ENCODE measurements around the gene ERBB2.

The ERBB2 gene

GRCh38 chr17:39661744-39662541 lies 37.9 kb upstream of the ERBB2 start:
- no peak overlapping the region for H3K4me3 ChIP-seq (ENCODE audit: low read length in 2 of 2)
- H2BK5ac ChIP-seq (ENCODE audit: low read length): peak overlapping the region; percentile 3
- peaks cover 11% of the 10 kb centered on the region for H3K79me1 ChIP-seq (ENCODE audit: low read depth, low read length)
- peak overlapping the region; percentile 17 for H3K18ac ChIP-seq (ENCODE audit: low read length)
- peak overlapping the region; percentile 35 for H3K23ac ChIP-seq (ENCODE audit: low read depth, low read length, poor library complexity)
- H2BK12ac ChIP-seq (ENCODE audit: low read length): no peak overlapping the region
- WGBS, 2 donors (ENCODE audit: extremely low coverage in 2 of 2, insufficient read length in 2 of 2, insufficient replicate concordance in 1 of 2): no CpG with 5 or more reads among the region's 8 CpGs
- peak overlapping the region; percentile 92 for H2AK5ac ChIP-seq (ENCODE audit: low read depth, low read length)
- H3K4ac ChIP-seq (ENCODE audit: low read length): no peak overlapping the region
- peaks cover 4 to 23% of the 10 kb centered on the region in 2 donors for H3K4me1 ChIP-seq (ENCODE audit: control insufficient read depth in 2 of 2, insufficient read depth in 1 of 2, low read depth in 1 of 2, low read length in 2 of 2)
- DNase-seq (ENCODE audit: low spot score): no peak
- H3K4me2 ChIP-seq (ENCODE audit: insufficient read depth, low read length, poor library complexity, severe bottlenecking): peak overlapping the region; percentile 18
- no peak overlapping the region for H4K91ac ChIP-seq (ENCODE audit: low read depth, low read length, poor library complexity)
- H2BK15ac ChIP-seq (ENCODE audit: low read length): no peak overlapping the region
- H4K8ac ChIP-seq (ENCODE audit: low read depth, low read length): no peak overlapping the region
- H3K27ac ChIP-seq (replicated peaks; ENCODE audit: low read length): no peak overlapping the region
- H2BK120ac ChIP-seq (ENCODE audit: low read depth, low read length): no peak overlapping the region
- no peak overlapping the region for H3K14ac ChIP-seq (ENCODE audit: low read length)
- H3K27me3 ChIP-seq (ENCODE audit: control insufficient read depth in 3 of 3, insufficient read depth in 3 of 3, low read depth in 1 of 3, low read length in 3 of 3): peaks cover 0 to 11% (median 0%) of the 10 kb centered on the region in 3 experiments
- H2AFZ ChIP-seq (ENCODE audit: low read length): no peak overlapping the region
- H3K9ac ChIP-seq (ENCODE audit: low read depth, low read length, poor library complexity): peak overlapping the region; percentile 9
- peaks cover 37 to 55% of the 10 kb centered on the region in 2 donors for H3K36me3 ChIP-seq (replicated peaks in 1 of 2; ENCODE audit: control insufficient read depth in 2 of 2, insufficient read depth in 2 of 2, low read length in 2 of 2)
- no peaks in the 10 kb centered on the region for H3K9me3 ChIP-seq (replicated peaks in 1 of 2; ENCODE audit: control insufficient read depth in 2 of 2, insufficient read depth in 1 of 2, low read depth in 1 of 2, low read length in 2 of 2)

DNA sequence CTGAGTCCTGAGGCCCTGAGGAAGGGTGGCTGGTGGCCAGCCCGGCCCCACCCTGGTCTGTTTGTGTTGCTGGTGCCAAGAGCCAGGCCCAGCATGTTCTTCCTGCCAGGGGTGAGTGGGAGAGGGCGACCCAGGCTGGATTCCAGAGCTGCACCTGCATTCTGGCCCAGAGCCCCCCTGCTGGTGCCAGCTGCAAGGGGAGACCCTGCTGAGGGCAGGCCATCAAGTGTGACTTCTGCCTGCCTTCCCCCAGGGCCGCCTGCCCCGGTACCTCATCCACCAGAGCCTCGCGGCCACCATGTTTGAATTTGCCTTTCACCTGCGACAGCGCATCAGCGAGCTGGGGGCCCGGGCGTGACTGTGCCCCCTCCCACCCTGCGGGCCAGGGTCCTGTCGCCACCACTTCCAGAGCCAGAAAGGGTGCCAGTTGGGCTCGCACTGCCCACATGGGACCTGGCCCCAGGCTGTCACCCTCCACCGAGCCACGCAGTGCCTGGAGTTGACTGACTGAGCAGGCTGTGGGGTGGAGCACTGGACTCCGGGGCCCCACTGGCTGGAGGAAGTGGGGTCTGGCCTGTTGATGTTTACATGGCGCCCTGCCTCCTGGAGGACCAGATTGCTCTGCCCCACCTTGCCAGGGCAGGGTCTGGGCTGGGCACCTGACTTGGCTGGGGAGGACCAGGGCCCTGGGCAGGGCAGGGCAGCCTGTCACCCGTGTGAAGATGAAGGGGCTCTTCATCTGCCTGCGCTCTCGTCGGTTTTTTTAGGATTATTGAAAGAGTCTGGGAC lies 37.1 kb upstream of the ERBB2 start:
- Histone ChIP-seq H2BK12ac (ENCODE audit: low read length) (peak overlapping the region; percentile 30), H3K18ac (ENCODE audit: low read length) (peak overlapping the region; percentile 92), H3K79me1 (ENCODE audit: low read depth, low read length) (peaks cover 13% of the 10 kb centered on the region), H3K36me3 (replicated peaks in 1 of 2; ENCODE audit: control insufficient read depth in 2 of 2, insufficient read depth in 2 of 2, low read length in 2 of 2) (peaks cover 34 to 52% of the 10 kb centered on the region in 2 donors), H3K23ac (ENCODE audit: low read depth, low read length, poor library complexity) (peak overlapping the region; percentile 43), H3K9me3 (replicated peaks in 1 of 2; ENCODE audit: control insufficient read depth in 2 of 2, insufficient read depth in 1 of 2, low read depth in 1 of 2, low read length in 2 of 2) (no peaks in the 10 kb centered on the region), H3K27me3 (ENCODE audit: control insufficient read depth in 3 of 3, insufficient read depth in 3 of 3, low read depth in 1 of 3, low read length in 3 of 3) (peaks cover 0 to 19% (median 0%) of the 10 kb centered on the region in 3 experiments), H3K4me2 (ENCODE audit: insufficient read depth, low read length, poor library complexity, severe bottlenecking) (peak overlapping the region; percentile 18), H2BK120ac (ENCODE audit: low read depth, low read length) (peak overlapping the region; percentile 47), H3K4me1 (ENCODE audit: control insufficient read depth in 2 of 2, insufficient read depth in 1 of 2, low read depth in 1 of 2, low read length in 2 of 2) (peaks cover 6 to 24% of the 10 kb centered on the region in 2 donors), H4K91ac (ENCODE audit: low read depth, low read length, poor library complexity) (no peak overlapping the region), H3K4ac (ENCODE audit: low read length) (no peak overlapping the region), H2AK5ac (ENCODE audit: low read depth, low read length) (peak overlapping the region; percentile 92), H2BK15ac (ENCODE audit: low read length) (no peak overlapping the region), H2BK5ac (ENCODE audit: low read length) (peak overlapping the region; percentile 90), H3K4me3 (ENCODE audit: low read length in 2 of 2) (no peak overlapping the region), H3K27ac (replicated peaks; ENCODE audit: low read length) (peak overlapping the region; percentile 54), H4K8ac (ENCODE audit: low read depth, low read length) (no peak overlapping the region), H3K14ac (ENCODE audit: low read length) (no peak overlapping the region), H2AFZ (ENCODE audit: low read length) (no peak overlapping the region), H3K9ac (ENCODE audit: low read depth, low read length, poor library complexity) (peak overlapping the region; percentile 63)
- DNase-seq (ENCODE audit: low spot score): no peak
- WGBS, 2 donors (ENCODE audit: extremely low coverage in 2 of 2, insufficient read length in 2 of 2, insufficient replicate concordance in 1 of 2): no CpG with 5 or more reads among the region's 22 CpGs

DNA sequence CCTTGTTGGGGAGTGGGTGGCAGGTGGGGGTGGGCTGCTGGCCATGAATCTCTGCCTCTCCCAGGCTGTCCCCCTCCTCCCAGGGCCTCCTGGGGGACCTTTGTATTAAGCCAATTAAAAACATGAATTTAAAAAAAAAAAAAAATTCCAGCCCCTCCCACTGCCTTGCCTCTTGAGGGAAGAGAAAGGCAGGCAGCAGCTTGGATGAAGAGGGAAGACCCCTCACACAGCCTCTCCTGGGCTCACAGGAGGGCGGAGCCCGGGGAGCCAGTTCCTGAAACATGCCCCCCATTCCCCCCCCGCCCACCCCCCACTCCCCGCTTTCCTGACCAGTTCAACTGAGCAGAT lies 36.5 kb upstream of the ERBB2 start:
- Histone ChIP-seq H3K9ac (ENCODE audit: low read depth, low read length, poor library complexity) (no peak overlapping the region), H3K27ac (replicated peaks; ENCODE audit: low read length) (no peak overlapping the region), H2BK12ac (ENCODE audit: low read length) (no peak overlapping the region), H3K4me3 (ENCODE audit: low read length in 2 of 2) (no peak overlapping the region), H2BK120ac (ENCODE audit: low read depth, low read length) (peak overlapping the region; percentile 47), H3K14ac (ENCODE audit: low read length) (no peak overlapping the region), H3K23ac (ENCODE audit: low read depth, low read length, poor library complexity) (no peak overlapping the region), H4K91ac (ENCODE audit: low read depth, low read length, poor library complexity) (no peak overlapping the region), H4K8ac (ENCODE audit: low read depth, low read length) (no peak overlapping the region), H3K4me2 (ENCODE audit: insufficient read depth, low read length, poor library complexity, severe bottlenecking) (no peak overlapping the region), H3K27me3 (ENCODE audit: control insufficient read depth in 3 of 3, insufficient read depth in 3 of 3, low read depth in 1 of 3, low read length in 3 of 3) (peaks cover 0 to 20% (median 0%) of the 10 kb centered on the region in 3 experiments), H2AK5ac (ENCODE audit: low read depth, low read length) (peak overlapping the region; percentile 96), H2BK5ac (ENCODE audit: low read length) (peak overlapping the region; percentile 90), H2AFZ (ENCODE audit: low read length) (no peak overlapping the region), H3K4me1 (ENCODE audit: control insufficient read depth in 2 of 2, insufficient read depth in 1 of 2, low read depth in 1 of 2, low read length in 2 of 2) (peaks cover 8 to 24% of the 10 kb centered on the region in 2 donors), H3K36me3 (replicated peaks in 1 of 2; ENCODE audit: control insufficient read depth in 2 of 2, insufficient read depth in 2 of 2, low read length in 2 of 2) (peaks cover 29 to 46% of the 10 kb centered on the region in 2 donors), H3K4ac (ENCODE audit: low read length) (no peak overlapping the region), H3K18ac (ENCODE audit: low read length) (peak overlapping the region; percentile 92), H3K9me3 (replicated peaks in 1 of 2; ENCODE audit: control insufficient read depth in 2 of 2, insufficient read depth in 1 of 2, low read depth in 1 of 2, low read length in 2 of 2) (no peaks in the 10 kb centered on the region), H3K79me1 (ENCODE audit: low read depth, low read length) (peaks cover 13% of the 10 kb centered on the region), H2BK15ac (ENCODE audit: low read length) (no peak overlapping the region)
- no CpG with 5 or more reads among the region's 4 CpGs for WGBS, 2 donors (ENCODE audit: extremely low coverage in 2 of 2, insufficient read length in 2 of 2, insufficient replicate concordance in 1 of 2)
- DNase-seq (ENCODE audit: low spot score): no peak

All from neuronal stem cell (in vitro differentiated cells).